ENCODE data around the gene METRN. TPM values are rescaled to one million over a fixed set of nuclear protein-coding genes. Genes with fewer than 3 reads are reported as not detected.
A peak's percentile ranks its signal among the peaks of the same experiment; 100 is the strongest.

The METRN gene
- polyA plus RNA-seq, 1 of the 3 experiments (the other 2 are of a cell fraction): 59.7 TPM

DNA sequence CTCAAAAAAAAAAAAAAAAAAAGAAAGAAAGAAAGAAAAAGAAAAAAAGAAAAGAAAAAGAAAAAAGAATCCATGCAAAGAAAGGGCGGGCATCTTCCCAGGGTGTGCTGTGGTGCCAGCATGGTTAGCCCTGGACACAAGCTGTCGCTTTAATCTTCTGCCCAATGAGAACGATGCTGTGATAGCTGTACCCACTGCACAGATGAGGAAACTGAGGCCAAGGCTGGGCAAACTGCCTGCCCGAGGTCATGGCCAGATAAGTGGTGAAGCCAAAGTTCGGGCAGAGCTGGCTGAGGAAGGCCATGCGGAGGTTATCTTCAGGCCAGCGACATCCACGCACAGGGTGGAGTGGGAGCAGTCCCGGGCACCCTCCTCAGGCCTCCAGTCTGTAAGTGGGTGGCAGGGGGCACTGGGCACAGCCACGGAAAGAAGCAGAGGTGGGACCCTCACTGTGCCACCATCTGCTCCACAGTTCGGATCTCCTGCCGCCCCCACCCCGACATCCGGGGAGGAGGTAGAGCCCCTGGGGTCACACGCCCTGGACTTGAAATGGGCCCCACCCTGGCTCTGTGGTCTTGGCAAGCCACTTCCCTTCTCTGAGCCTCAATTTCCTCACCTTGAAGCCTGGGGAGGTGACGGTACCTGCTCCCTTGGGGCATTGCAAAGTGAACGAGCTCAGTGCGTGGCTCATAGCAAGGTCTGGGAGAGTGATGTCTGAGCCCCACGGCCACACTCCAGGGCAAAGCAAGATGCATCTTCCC is 15.8 kb upstream of the METRN start (continued):
- TF ChIP-seq RXRA (IDR thresholded peaks at IDR 0.05; ENCODE audit: borderline replicate concordance, low read depth) (no peak), TAF1 (IDR thresholded peaks at IDR 0.05; ENCODE audit: borderline replicate concordance, low read depth, low read length) (no peak), GATA2 (CRISPR knock-in tag; IDR thresholded peaks at IDR 0.05) (no peak), MEF2A (IDR thresholded peaks at IDR 0.05; ENCODE audit: borderline replicate concordance, low read depth) (no peak)
- TF ChIP-seq, protein P1, sequence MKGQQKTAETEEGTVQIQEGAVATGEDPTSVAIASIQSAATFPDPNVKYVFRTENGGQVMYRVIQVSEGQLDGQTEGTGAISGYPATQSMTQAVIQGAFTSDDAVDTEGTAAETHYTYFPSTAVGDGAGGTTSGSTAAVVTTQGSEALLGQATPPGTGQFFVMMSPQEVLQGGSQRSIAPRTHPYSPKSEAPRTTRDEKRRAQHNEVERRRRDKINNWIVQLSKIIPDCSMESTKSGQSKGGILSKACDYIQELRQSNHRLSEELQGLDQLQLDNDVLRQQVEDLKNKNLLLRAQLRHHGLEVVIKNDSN (IDR thresholded peaks at IDR 0.05; ENCODE audit: borderline replicate concordance, low read depth): no peak

DNA sequence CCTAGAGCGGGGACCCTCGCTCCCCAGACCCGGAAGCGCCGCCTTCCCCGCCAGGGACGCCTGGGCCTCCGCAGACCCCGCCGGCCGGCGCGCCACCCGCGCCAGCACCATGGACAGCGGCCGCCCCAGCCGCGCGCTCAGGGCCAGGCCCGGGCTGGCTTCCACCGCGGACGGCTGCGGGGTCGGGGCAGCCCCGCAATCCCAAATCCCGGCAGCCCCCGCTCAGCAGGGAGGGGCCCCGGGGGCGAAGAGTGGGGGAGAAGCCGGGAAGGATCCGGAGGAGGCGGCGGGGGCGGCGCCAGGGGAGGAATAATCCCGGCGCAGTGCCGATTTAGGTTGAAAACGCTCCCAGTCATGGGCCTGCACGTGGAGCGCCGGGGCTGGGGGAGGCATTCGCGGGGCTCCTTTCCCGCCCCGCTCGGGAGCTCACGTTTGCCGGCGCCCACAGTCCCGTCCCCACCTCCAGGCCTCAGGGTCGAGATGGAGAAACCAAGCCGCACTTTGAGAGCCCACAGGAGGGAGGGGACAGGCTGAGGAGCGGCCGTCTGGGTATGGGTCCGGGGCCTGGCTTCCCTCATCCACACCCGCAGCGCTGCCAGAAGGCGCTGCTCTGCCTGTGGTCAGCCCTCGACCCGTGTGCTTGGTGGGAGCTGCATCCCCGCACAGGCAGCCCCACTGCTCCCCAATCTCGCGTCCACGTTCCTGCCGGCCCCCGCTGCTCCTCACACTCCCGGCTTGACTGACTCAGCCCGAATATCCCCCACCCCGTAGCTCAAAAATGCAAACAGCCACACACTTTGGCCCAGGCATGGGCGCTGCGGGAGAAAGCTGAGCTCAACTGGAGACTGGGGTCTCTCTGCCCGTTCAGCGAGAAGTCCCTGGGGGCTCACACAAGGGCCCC is 14.0 kb upstream of the METRN start:
- ChIA-PET POLR2A (no interaction called here), CTCF (interaction anchor here (1.1 kb wide), 2 partner anchors 10 to 356 kb away, joined by 4 read pairs; no protein-coding TSS in a partner anchor)
- no peak for DNase-seq
- Histone ChIP-seq H4K20me1 (ENCODE audit: insufficient read depth) (peaks cover 59% of the 10 kb centered on the region), H3K9ac (no peak overlapping the region), H3K36me3 (replicated peaks in 1 of 2; ENCODE audit: control insufficient read depth in 1 of 2, insufficient read depth in 2 of 2, low read length in 1 of 2) (no peaks in the 10 kb centered on the region), H2AFZ (ENCODE audit: low read depth) (no peak overlapping the region), H3K9me2 (no peaks in the 10 kb centered on the region), H3K27ac (ENCODE audit: low read depth in 2 of 2, low read length in 1 of 2) (no peak overlapping the region), H3K4me1 (ENCODE audit: control insufficient read depth in 1 of 2, insufficient read depth in 2 of 2, low read depth in 1 of 2, low read length in 1 of 2) (peaks cover 4 to 12% of the 10 kb centered on the region in 2 experiments; a peak in 1 of 4 replicates), H3K27me3 (ENCODE audit: insufficient read depth) (no peaks in the 10 kb centered on the region), H3K9me3 (no peaks in the 10 kb centered on the region), H3K4me3 (ENCODE audit: low read depth in 2 of 2, low read length in 1 of 2) (no peak overlapping the region), H3F3A (replicated peaks; ENCODE audit: insufficient read depth) (no peaks in the 10 kb centered on the region), H3K4me2 (no peak overlapping the region), H3K79me2 (ENCODE audit: insufficient read depth) (peaks cover 67% of the 10 kb centered on the region)
- WGBS (ENCODE audit: low lambda C conversion rate): 85% methylated on average over 20 of the region's 76 CpGs
- TF ChIP-seq, protein P2, sequence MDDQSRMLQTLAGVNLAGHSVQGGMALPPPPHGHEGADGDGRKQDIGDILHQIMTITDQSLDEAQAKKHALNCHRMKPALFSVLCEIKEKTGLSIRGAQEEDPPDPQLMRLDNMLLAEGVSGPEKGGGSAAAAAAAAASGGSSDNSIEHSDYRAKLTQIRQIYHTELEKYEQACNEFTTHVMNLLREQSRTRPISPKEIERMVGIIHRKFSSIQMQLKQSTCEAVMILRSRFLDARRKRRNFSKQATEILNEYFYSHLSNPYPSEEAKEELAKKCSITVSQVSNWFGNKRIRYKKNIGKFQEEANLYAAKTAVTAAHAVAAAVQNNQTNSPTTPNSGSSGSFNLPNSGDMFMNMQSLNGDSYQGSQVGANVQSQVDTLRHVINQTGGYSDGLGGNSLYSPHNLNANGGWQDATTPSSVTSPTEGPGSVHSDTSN (IDR thresholded peaks at IDR 0.05): no peak
- TF ChIP-seq FOXJ3 (CRISPR knock-in tag; IDR thresholded peaks at IDR 0.05): no peak
- TF ChIP-seq YY1 (IDR thresholded peaks at IDR 0.05; ENCODE audit: low read depth): no peak
- no peak for TF ChIP-seq GATA2 (CRISPR knock-in tag; IDR thresholded peaks at IDR 0.05)
- TF ChIP-seq, protein P3, sequence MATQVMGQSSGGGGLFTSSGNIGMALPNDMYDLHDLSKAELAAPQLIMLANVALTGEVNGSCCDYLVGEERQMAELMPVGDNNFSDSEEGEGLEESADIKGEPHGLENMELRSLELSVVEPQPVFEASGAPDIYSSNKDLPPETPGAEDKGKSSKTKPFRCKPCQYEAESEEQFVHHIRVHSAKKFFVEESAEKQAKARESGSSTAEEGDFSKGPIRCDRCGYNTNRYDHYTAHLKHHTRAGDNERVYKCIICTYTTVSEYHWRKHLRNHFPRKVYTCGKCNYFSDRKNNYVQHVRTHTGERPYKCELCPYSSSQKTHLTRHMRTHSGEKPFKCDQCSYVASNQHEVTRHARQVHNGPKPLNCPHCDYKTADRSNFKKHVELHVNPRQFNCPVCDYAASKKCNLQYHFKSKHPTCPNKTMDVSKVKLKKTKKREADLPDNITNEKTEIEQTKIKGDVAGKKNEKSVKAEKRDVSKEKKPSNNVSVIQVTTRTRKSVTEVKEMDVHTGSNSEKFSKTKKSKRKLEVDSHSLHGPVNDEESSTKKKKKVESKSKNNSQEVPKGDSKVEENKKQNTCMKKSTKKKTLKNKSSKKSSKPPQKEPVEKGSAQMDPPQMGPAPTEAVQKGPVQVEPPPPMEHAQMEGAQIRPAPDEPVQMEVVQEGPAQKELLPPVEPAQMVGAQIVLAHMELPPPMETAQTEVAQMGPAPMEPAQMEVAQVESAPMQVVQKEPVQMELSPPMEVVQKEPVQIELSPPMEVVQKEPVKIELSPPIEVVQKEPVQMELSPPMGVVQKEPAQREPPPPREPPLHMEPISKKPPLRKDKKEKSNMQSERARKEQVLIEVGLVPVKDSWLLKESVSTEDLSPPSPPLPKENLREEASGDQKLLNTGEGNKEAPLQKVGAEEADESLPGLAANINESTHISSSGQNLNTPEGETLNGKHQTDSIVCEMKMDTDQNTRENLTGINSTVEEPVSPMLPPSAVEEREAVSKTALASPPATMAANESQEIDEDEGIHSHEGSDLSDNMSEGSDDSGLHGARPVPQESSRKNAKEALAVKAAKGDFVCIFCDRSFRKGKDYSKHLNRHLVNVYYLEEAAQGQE (IDR thresholded peaks at IDR 0.05; ENCODE audit: low read depth, low read length): peak; percentile 91
- TF ChIP-seq, protein P4, sequence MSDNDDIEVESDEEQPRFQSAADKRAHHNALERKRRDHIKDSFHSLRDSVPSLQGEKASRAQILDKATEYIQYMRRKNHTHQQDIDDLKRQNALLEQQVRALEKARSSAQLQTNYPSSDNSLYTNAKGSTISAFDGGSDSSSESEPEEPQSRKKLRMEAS (IDR thresholded peaks at IDR 0.05; ENCODE audit: low read depth): no peak
- TF ChIP-seq, protein P5, sequence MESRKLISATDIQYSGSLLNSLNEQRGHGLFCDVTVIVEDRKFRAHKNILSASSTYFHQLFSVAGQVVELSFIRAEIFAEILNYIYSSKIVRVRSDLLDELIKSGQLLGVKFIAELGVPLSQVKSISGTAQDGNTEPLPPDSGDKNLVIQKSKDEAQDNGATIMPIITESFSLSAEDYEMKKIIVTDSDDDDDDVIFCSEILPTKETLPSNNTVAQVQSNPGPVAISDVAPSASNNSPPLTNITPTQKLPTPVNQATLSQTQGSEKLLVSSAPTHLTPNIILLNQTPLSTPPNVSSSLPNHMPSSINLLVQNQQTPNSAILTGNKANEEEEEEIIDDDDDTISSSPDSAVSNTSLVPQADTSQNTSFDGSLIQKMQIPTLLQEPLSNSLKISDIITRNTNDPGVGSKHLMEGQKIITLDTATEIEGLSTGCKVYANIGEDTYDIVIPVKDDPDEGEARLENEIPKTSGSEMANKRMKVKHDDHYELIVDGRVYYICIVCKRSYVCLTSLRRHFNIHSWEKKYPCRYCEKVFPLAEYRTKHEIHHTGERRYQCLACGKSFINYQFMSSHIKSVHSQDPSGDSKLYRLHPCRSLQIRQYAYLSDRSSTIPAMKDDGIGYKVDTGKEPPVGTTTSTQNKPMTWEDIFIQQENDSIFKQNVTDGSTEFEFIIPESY (IDR thresholded peaks at IDR 0.05; ENCODE audit: borderline replicate concordance, low read depth): no peak
